Loucy (cell line): ENCODE data around the gene NOM1.

Experiments used
- H2AFZ ChIP-seq: fragments of 200-600 bp; sonication (generic); 2 replicates; pipeline ENCODE4 v1.6.0; 2016; ENCODE audit warnings: antibody characterized with exemption, mild to moderate bottlenecking, low read length, moderate library complexity
- H3F3A ChIP-seq: fragments of 200-600 bp; 2 replicates; pipeline ENCODE4 v1.6.0; 2016; ENCODE audit warnings: antibody characterized with exemption, low read depth, mild to moderate bottlenecking
- H3K27me3 ChIP-seq: fragments of 200-600 bp; sonication (generic); 2 replicates; pipeline ENCODE4 v1.6.1; 2014; ENCODE audit warnings: low read length, mild to moderate bottlenecking; ENCODE audit not compliant: insufficient read depth, poor library complexity, severe bottlenecking
- H3K36me3 ChIP-seq: fragments of 200-600 bp; sonication (generic); 2 replicates; pipeline ENCODE4 v1.6.1; 2016; ENCODE audit warnings: low read length; ENCODE audit not compliant: insufficient read depth
- H3K4me1 ChIP-seq: fragments of 200-600 bp; sonication (generic); 2 replicates; pipeline ENCODE4 v1.5.1; 2014; ENCODE audit warnings: low read length, mild to moderate bottlenecking; ENCODE audit not compliant: insufficient read depth, poor library complexity, severe bottlenecking
- H3K4me2 ChIP-seq: fragments of 200-600 bp; sonication (generic); 2 replicates; pipeline ENCODE4 v1.6.0; 2014; ENCODE audit warnings: antibody characterized with exemption, low read length, low read depth, mild to moderate bottlenecking; ENCODE audit not compliant: poor library complexity, severe bottlenecking
- H3K4me3 ChIP-seq: fragments of 200-600 bp; sonication (generic); 2 replicates; pipeline ENCODE4 v1.5.1; 2014; ENCODE audit warnings: low read length, mild to moderate bottlenecking, mixed read lengths; ENCODE audit not compliant: poor library complexity, severe bottlenecking
- H3K79me2 ChIP-seq: fragments of 200-600 bp; sonication (generic); 2 replicates; pipeline ENCODE4 v1.6.1; 2014; ENCODE audit warnings: low read length; ENCODE audit not compliant: insufficient read depth
- H3K9ac ChIP-seq: fragments of 200-600 bp; sonication (generic); 2 replicates; pipeline ENCODE4 v1.6.0; 2014; ENCODE audit warnings: mild to moderate bottlenecking, low read depth, low read length, moderate library complexity; ENCODE audit not compliant: poor library complexity, severe bottlenecking
- H3K9me2 ChIP-seq: fragments of 200-600 bp; sonication (generic); replicated peaks from 2 replicates; pipeline ENCODE4 v1.6.1; 2016; ENCODE audit warnings: low read depth, low read length, mixed read lengths
- H3K9me3 ChIP-seq: fragments of 200-600 bp; sonication (generic); 2 replicates; pipeline ENCODE4 v1.6.1; 2014; ENCODE audit warnings: mild to moderate bottlenecking, antibody characterized with exemption, low read length, low read depth; ENCODE audit not compliant: insufficient read depth
- H4K20me1 ChIP-seq: fragments of 200-600 bp; sonication (generic); 2 replicates; pipeline ENCODE4 v1.6.0; 2014; ENCODE audit warnings: antibody characterized with exemption, low read length, mild to moderate bottlenecking; ENCODE audit not compliant: insufficient read depth, poor library complexity, severe bottlenecking
- CTCF ChIP-seq: fragments of 200-600 bp; sonication (generic); conservative IDR thresholded peaks from 2 replicates; pipeline ENCODE4 v1.5.1; 2014; ENCODE audit warnings: mild to moderate bottlenecking, antibody characterized with exemption, low read length
- EZH2phosphoT487 ChIP-seq: fragments of 200-600 bp; IDR thresholded peaks from 2 replicates; pipeline ENCODE4 v1.6.1; 2018; ENCODE audit warnings: antibody characterized with exemption, mild to moderate bottlenecking, moderate library complexity, borderline replicate concordance

NOM1 gene

GRCh38 chr7:156993021-156993924 is 43.8 kb downstream of the NOM1 start:
- no peaks in the 10 kb centered on the region for H3K9me3 ChIP-seq
- H3K9me2 ChIP-seq, result no peaks in the 10 kb centered on the region
- no peaks in the 10 kb centered on the region for H3K79me2 ChIP-seq
- H3K4me2 ChIP-seq, result no peak overlapping the region
- H4K20me1 ChIP-seq, result no peaks in the 10 kb centered on the region
- H3K27me3 ChIP-seq, result no peaks in the 10 kb centered on the region
- H3K9ac ChIP-seq, result no peak overlapping the region
- TF ChIP-seq EZH2phosphoT487 (no peak), CTCF (no peak)
- H3K36me3 ChIP-seq, result no peaks in the 10 kb centered on the region
- no peaks in the 10 kb centered on the region for H3F3A ChIP-seq
- no peak overlapping the region for H3K4me3 ChIP-seq
- H2AFZ ChIP-seq, result no peak overlapping the region
- H3K4me1 ChIP-seq, result no peaks in the 10 kb centered on the region

- Histone ChIP-seq H3K4me2 (no peak overlapping the region), H3F3A (no peaks in the 10 kb centered on the region), H3K4me3 (no peak overlapping the region), H3K9ac (no peak overlapping the region), H4K20me1 (no peaks in the 10 kb centered on the region), H3K4me1 (no peaks in the 10 kb centered on the region), H3K9me2 (no peaks in the 10 kb centered on the region), H2AFZ (no peak overlapping the region), H3K27me3 (no peaks in the 10 kb centered on the region), H3K9me3 (no peaks in the 10 kb centered on the region), H3K36me3 (no peaks in the 10 kb centered on the region), H3K79me2 (no peaks in the 10 kb centered on the region)
- TF ChIP-seq CTCF, result no peak
Observed at GRCh38 chr7:156993925-156994235, 44.4 kb downstream of the NOM1 start.

GRCh38 chr7:156994417-156994816 is 44.9 kb downstream of the NOM1 start:
- H3F3A ChIP-seq, result no peaks in the 10 kb centered on the region
- no peaks in the 10 kb centered on the region for H4K20me1 ChIP-seq
- H3K9ac ChIP-seq, result no peak overlapping the region
- no peaks in the 10 kb centered on the region for H3K9me3 ChIP-seq
- H3K27me3 ChIP-seq, result no peaks in the 10 kb centered on the region
- TF ChIP-seq CTCF, result no peak
- no peak for TF ChIP-seq EZH2phosphoT487
- no peaks in the 10 kb centered on the region for H3K79me2 ChIP-seq
- H3K9me2 ChIP-seq, result no peaks in the 10 kb centered on the region
- no peak overlapping the region for H3K4me2 ChIP-seq
- no peak overlapping the region for H2AFZ ChIP-seq
- no peaks in the 10 kb centered on the region for H3K36me3 ChIP-seq
- no peak overlapping the region for H3K4me3 ChIP-seq
- no peaks in the 10 kb centered on the region for H3K4me1 ChIP-seq
